ENCODE measurements around the gene SEZ6. TPM values are rescaled to one million over a fixed set of nuclear protein-coding genes. Genes with fewer than 3 reads are reported as not detected.
"Not testable (repeated sequence)": the region's sequence is repeated elsewhere in the genome, so short reads cannot be mapped to it uniquely, and the experiment has no call there.

Gene SEZ6
- total RNA-seq, 2 donors from 2014 or later = 0.35 TPM; not detected in 1

DNA sequence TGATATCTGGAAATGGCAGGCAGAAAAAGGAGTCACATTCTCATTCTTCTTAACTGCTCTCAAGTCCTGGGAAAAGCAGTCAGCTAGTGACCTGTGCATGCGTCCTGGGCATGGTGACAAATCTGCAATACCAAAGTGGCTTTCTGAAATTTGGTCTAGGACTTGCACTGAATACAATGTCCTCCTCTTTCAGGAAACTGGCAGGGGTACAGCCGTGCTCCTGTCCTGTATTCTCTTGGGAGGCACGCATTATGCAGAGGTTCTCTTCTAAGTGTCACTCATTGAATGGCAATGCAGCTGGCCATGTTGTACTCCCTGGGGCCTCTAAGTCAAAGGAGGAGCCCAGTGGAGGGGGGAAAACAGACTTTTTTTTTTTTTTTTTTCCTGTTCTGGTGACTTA lies 65.2 kb downstream of the SEZ6 start:
- DNase-seq (ENCODE audit: low spot score) = no peak
- no peak overlapping the region for H3K4me3 ChIP-seq

GRCh38 chr17:28940142-28940541 lies 65.7 kb downstream of the SEZ6 start:
- H3K27me3 ChIP-seq = no peaks in the 10 kb centered on the region
- no peak overlapping the region for H3K4me3 ChIP-seq
- H3K4me1 ChIP-seq = peaks cover 0 to 87% of the 10 kb centered on the region in 2 donors
- no peaks in the 10 kb centered on the region for H3K9me3 ChIP-seq
- no peak for DNase-seq (ENCODE audit: low spot score)
- TF ChIP-seq, protein P1, sequence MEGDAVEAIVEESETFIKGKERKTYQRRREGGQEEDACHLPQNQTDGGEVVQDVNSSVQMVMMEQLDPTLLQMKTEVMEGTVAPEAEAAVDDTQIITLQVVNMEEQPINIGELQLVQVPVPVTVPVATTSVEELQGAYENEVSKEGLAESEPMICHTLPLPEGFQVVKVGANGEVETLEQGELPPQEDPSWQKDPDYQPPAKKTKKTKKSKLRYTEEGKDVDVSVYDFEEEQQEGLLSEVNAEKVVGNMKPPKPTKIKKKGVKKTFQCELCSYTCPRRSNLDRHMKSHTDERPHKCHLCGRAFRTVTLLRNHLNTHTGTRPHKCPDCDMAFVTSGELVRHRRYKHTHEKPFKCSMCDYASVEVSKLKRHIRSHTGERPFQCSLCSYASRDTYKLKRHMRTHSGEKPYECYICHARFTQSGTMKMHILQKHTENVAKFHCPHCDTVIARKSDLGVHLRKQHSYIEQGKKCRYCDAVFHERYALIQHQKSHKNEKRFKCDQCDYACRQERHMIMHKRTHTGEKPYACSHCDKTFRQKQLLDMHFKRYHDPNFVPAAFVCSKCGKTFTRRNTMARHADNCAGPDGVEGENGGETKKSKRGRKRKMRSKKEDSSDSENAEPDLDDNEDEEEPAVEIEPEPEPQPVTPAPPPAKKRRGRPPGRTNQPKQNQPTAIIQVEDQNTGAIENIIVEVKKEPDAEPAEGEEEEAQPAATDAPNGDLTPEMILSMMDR (IDR thresholded peaks at IDR 0.05) = no peak
- H3K36me3 ChIP-seq = no peaks in the 10 kb centered on the region
- peak overlapping the region in 1 of 2 donors; percentile 34 for H3K27ac ChIP-seq

More for the DNA sequence above, 65.2 kb downstream of the SEZ6 start:
- Histone ChIP-seq H3K36me3 (no peaks in the 10 kb centered on the region), H3K27me3 (no peaks in the 10 kb centered on the region), H3K4me1 (peaks cover 0 to 87% of the 10 kb centered on the region in 2 donors), H3K27ac (peak overlapping the region in 1 of 2 donors; percentile 34), H3K9me3 (no peaks in the 10 kb centered on the region)
- TF ChIP-seq, protein P1 (IDR thresholded peaks at IDR 0.05) = no peak

DNA sequence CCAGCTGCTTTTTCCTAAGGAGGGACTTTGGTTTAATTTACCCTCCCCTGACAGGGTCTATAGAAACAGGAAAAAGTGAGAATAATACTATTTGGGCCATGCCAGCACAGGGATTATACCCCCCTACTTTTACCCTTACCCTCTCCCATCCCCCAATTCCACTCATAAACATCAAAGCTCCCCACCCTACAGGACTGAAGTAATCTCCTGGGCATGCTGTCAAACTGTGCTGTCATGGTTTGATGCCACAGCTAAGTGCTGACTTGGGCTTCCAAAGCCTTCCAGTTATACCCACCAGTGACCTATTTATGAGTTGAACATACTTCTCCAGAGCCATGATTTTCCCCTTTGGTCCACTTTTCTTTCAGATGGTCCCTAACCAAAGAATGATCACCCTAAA lies 67.3 kb downstream of the SEZ6 start:
- TF ChIP-seq, protein P1 (IDR thresholded peaks at IDR 0.05) = no peak
- Histone ChIP-seq H3K36me3 (no peaks in the 10 kb centered on the region), H3K4me3 (no peak overlapping the region), H3K9me3 (no peaks in the 10 kb centered on the region), H3K27me3 (no peaks in the 10 kb centered on the region), H3K27ac (peak overlapping the region; percentile 33 to 53), H3K4me1 (peaks cover 0 to 75% of the 10 kb centered on the region in 2 donors)
- DNase-seq (ENCODE audit: low spot score) = no peak

GRCh38 chr17:28937044-28937729 lies 68.6 kb downstream of the SEZ6 start:
- H3K27me3 ChIP-seq = no peaks in the 10 kb centered on the region

DNA sequence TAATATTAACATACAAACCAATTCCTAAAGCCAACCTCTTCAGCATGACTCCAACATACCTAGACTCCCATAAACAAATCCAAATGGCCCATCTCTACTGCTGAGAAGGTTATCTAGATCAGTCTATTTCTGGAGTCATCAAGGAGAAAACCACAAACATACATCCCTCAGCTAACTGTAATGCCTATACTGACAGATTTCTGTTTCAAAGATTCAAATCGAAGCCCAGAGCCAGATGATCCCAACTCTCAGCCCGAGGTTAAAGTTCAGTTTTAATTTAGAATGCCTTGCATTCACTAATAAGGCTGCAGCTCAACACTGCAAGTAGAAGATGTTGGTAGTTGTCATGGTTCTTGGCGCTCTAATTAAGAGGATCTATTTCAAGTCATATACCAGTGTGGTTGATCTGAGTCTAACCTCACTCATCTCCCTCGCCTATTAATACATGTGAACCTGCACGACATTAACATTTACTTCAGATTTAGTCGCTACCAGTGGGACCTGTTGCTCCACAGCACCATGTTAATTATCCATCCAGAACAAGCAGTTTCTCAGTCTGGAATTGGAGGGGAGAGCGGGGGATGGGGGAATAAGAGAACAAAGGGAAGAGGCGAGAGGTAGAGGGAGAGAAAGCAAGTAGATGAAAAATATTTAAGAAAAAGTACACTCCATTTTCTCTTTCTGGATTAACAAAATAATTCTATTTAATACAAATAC lies 69.9 kb downstream of the SEZ6 start:
- no peak for DNase-seq (ENCODE audit: low spot score)
- H3K9me3 ChIP-seq = no peaks in the 10 kb centered on the region
- TF ChIP-seq, protein P1 (IDR thresholded peaks at IDR 0.05) = no peak
- no peak overlapping the region for H3K27ac ChIP-seq
- no peak overlapping the region for H3K4me3 ChIP-seq
- no peaks in the 10 kb centered on the region for H3K36me3 ChIP-seq
- H3K4me1 ChIP-seq = peaks cover 0 to 59% of the 10 kb centered on the region in 2 donors
- no peaks in the 10 kb centered on the region for H3K27me3 ChIP-seq

More at GRCh38 chr17:28937044-28937729, 68.6 kb downstream of the SEZ6 start:
- Histone ChIP-seq H3K9me3 (no peaks in the 10 kb centered on the region), H3K27ac (peak overlapping the region; percentile 33 to 53), H3K4me3 (no peak overlapping the region), H3K36me3 (no peaks in the 10 kb centered on the region), H3K4me1 (peaks cover 0 to 71% of the 10 kb centered on the region in 2 donors)
- DNase-seq (ENCODE audit: low spot score) = no peak
- TF ChIP-seq, protein P1 (IDR thresholded peaks at IDR 0.05) = no peak

DNA sequence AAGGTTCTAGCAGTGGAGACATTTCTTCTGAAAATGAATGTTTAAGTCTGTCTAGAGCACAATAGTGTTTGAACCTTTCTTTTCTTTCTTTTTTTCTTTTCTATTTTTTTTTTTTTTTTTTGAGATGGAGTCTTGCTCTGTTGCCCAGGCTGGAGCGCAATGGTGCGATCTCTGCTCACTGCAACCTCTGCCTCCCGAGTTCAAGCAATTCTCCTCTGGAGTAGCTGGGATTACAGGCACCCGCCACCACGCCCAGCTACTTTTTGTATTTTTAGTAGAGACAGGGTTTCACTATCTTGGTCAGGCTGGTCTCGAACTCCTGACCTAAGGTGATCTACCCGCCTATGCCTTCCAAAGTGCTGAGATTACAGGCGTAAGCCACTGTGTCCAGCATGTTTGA lies 71.3 kb downstream of the SEZ6 start:
- H3K27ac ChIP-seq; H3K4me3 ChIP-seq; H3K27me3 ChIP-seq; H3K9me3 ChIP-seq; DNase-seq (ENCODE audit: low spot score); H3K36me3 ChIP-seq: not testable (repeated sequence)
- H3K4me1 ChIP-seq = peaks cover 0 to 53% of the 10 kb centered on the region in 2 donors
